Endothelial cell of umbilical vein (primary cell): Measurements from ENCODE around the gene INAVA. TPM values are rescaled to one million over a fixed set of nuclear protein-coding genes. Genes with fewer than 3 reads are reported as not detected.

ENCODE experiments used
- BruUV-seq: library from RNA; stranded (reverse); fragments of 400-500 nt; replicated peaks from 2 replicates; lab custom pipeline; 2021; lab: Mats Ljungman, UMichigan
- CTCF ChIA-PET: fragments of 300-600, 350-600 bp; sonication (Branson Sonifier 250); formaldehyde crosslinking; loops from one replicate; lab custom pipeline; 2021; ENCODE audit warnings: antibody characterized with exemption, inconsistent platforms; lab: Charles Lee
- POLR2A ChIA-PET: fragments of 300-600, 350-600 bp; sonication (Branson Sonifier 250); formaldehyde crosslinking; loops from one replicate; lab custom pipeline; 2021; ENCODE audit warnings: antibody characterized with exemption, inconsistent platforms; lab: Charles Lee
- DNase-seq: peaks from one replicate; pipeline ENCODE4 v3.0.0-alpha.2; 2011; ENCODE audit warnings: low read depth, low spot score
- FAIRE-seq: peaks from 2 replicates; lab custom pipeline; 2011; peaks lifted over from hg19 to GRCh38; lab: Jason Lieb, UNC
- H2AFZ ChIP-seq: 2 replicates; pipeline ENCODE4 v1.6.0; 2012; ENCODE audit warnings: low read depth, low read length, control low read depth, inconsistent platforms
- H3K27ac ChIP-seq: 2 replicates; pipeline ENCODE4 v1.5.1; 2011; ENCODE audit warnings: low read depth, mild to moderate bottlenecking, control low read depth, low read length, moderate library complexity; ENCODE audit not compliant: insufficient read depth
- H3K27me3 ChIP-seq, 2 experiments: 2 replicates each; pipeline versions ENCODE4 v1.6.0 to v1.6.1; 2011; ENCODE audit warnings: low read length in 2 of 2, mixed read lengths in 1 of 2; ENCODE audit not compliant: control insufficient read depth in 2 of 2, insufficient read depth in 2 of 2
- H3K36me3 ChIP-seq, 2 experiments: 2 replicates in 1 of 2; 3 replicates in 1 of 2; pipeline ENCODE4 v1.5.1; 2011; ENCODE audit warnings: low read length in 2 of 2, mild to moderate bottlenecking in 1 of 2, moderate library complexity in 1 of 2; ENCODE audit not compliant: control insufficient read depth in 2 of 2, insufficient read depth in 2 of 2; ENCODE audit errors: extremely low read depth in 1 of 2
- H3K4me1 ChIP-seq: 3 replicates; pipeline ENCODE4 v1.5.1; 2011; ENCODE audit warnings: mild to moderate bottlenecking, low read length; ENCODE audit not compliant: control insufficient read depth, insufficient read depth; ENCODE audit errors: extremely low read depth
- H3K4me2 ChIP-seq: 2 replicates; pipeline ENCODE4 v1.6.1; 2011; ENCODE audit warnings: low read length, control low read depth, mixed read lengths; ENCODE audit not compliant: insufficient read depth
- H3K4me3 ChIP-seq, 3 experiments: fragments of 200-600 bp in 1 of 3; sonication (generic), shearing (Covaris generic) in 1 of 3; replicated peaks in 1 of 3; 2 replicates each; pipeline ENCODE4 v1.5.1; 2011 to 2016; ENCODE audit warnings: control low read depth in 3 of 3, low read length in 3 of 3, mild to moderate bottlenecking in 2 of 3, inconsistent platforms in 1 of 3, low read depth in 1 of 3, moderate library complexity in 1 of 3; ENCODE audit not compliant: insufficient read depth in 1 of 3
- H3K79me2 ChIP-seq: 2 replicates; pipeline ENCODE4 v1.6.0; 2012; ENCODE audit warnings: low read length, inconsistent platforms; ENCODE audit not compliant: control insufficient read depth, insufficient read depth
- H3K9ac ChIP-seq: replicated peaks from 2 replicates; pipeline ENCODE3; 2011; ENCODE audit warnings: low read length, control low read depth; ENCODE audit not compliant: insufficient read depth; ENCODE audit errors: extremely low read depth
- H3K9me1 ChIP-seq: replicated peaks from 3 replicates; pipeline ENCODE4 v1.6.0; 2011; ENCODE audit warnings: mild to moderate bottlenecking, low read length; ENCODE audit not compliant: control insufficient read depth, insufficient read depth; ENCODE audit errors: extremely low read depth
- H3K9me3 ChIP-seq: replicated peaks from 2 replicates; pipeline ENCODE4 v1.5.1; 2012; ENCODE audit warnings: low read length, inconsistent platforms; ENCODE audit not compliant: control insufficient read depth, insufficient read depth
- H4K20me1 ChIP-seq: replicated peaks from 2 replicates; pipeline ENCODE3; 2011; ENCODE audit warnings: mild to moderate bottlenecking, low read length; ENCODE audit not compliant: control insufficient read depth, insufficient read depth; ENCODE audit errors: extremely low read depth
- CTCF ChIP-seq, 2 donors: IDR thresholded peaks; 1 replicate in 1 of 2; 2 replicates in 1 of 2; pipeline ENCODE4 v1.5.1; 2011; ENCODE audit warnings: low read length in 2 of 2, mild to moderate bottlenecking in 2 of 2, moderate library complexity in 2 of 2, control low read depth in 1 of 2, inconsistent platforms in 1 of 2, low read depth in 1 of 2; ENCODE audit not compliant: insufficient read depth in 1 of 2; ENCODE audit errors: extremely low read depth in 1 of 2
- EZH2 ChIP-seq: IDR thresholded peaks from 2 replicates; pipeline ENCODE4 v1.6.1; 2012; ENCODE audit warnings: borderline replicate concordance, low read depth, mild to moderate bottlenecking, moderate library complexity, low read length, inconsistent platforms; ENCODE audit not compliant: severe bottlenecking
- FOS ChIP-seq: IDR thresholded peaks from 2 replicates; pipeline ENCODE4 v1.6.1; 2011; ENCODE audit warnings: mild to moderate bottlenecking, low read length, moderate library complexity, borderline replicate concordance; ENCODE audit not compliant: insufficient read depth
- GATA2 ChIP-seq: IDR thresholded peaks from 2 replicates; pipeline ENCODE4 v1.7.0; 2011; ENCODE audit warnings: low read depth, mild to moderate bottlenecking, moderate library complexity, mixed read lengths, low read length; ENCODE audit not compliant: insufficient read length, insufficient read depth
- JUN ChIP-seq: IDR thresholded peaks from 2 replicates; pipeline ENCODE4 v1.6.1; 2011; ENCODE audit warnings: borderline replicate concordance, low read depth; ENCODE audit not compliant: insufficient read length, insufficient read depth
- MAX ChIP-seq: IDR thresholded peaks from 2 replicates; pipeline ENCODE4 v1.6.1; 2011; ENCODE audit not compliant: insufficient read depth, insufficient read length
- MYC ChIP-seq: IDR thresholded peaks from one replicate; pipeline ENCODE4 v1.6.1; 2011; ENCODE audit warnings: mild to moderate bottlenecking, low read depth, low read length
- POLR2A ChIP-seq: IDR thresholded peaks from 2 replicates; pipeline ENCODE4 v1.6.1; 2012; ENCODE audit warnings: low read depth, mild to moderate bottlenecking, control low read depth, low read length
- POLR2AphosphoS5 ChIP-seq: IDR thresholded peaks from 2 replicates; pipeline ENCODE4 v1.6.1; 2012; ENCODE audit warnings: low read depth, mild to moderate bottlenecking, control low read depth, low read length, moderate library complexity; ENCODE audit not compliant: insufficient read depth
- dilution Hi-C: fragments of 300-500 bp; cut with MboI; formaldehyde crosslinking; loops from one replicate; pipeline ENCODE4 v1.15.0; 2019; ENCODE audit warnings: low sequenced_read_pairs; ENCODE audit not compliant: extremely low pct_ligation_motif_present
- intact Hi-C: fragments of 100-400 bp; cut with micrococcal nuclease; formaldehyde crosslinking; loops from one replicate; pipeline ENCODE4 v1.10.0; 2022
- polyA plus RNA-seq, 4 experiments: library from polyadenylated mRNA; depleted of rRNA in 3 of 4; stranded (reverse) in 3 of 4; unstranded in 1 of 4; fragments of >200 nt; gene quantifications; 2 replicates each; pipeline versions ENCODE4 v1.2.1 to v1.2.3, GENCODE V29; 2011 to 2012; ENCODE audit warnings: missing spikeins in 1 of 4
- total RNA-seq: library from RNA; stranded (reverse); gene quantifications from 2 replicates; pipeline ENCODE4 v1.2.3, GENCODE V29; 2021

The INAVA gene
- total and polyA plus RNA-seq, 2 donors (not counting 3 experiments of a cell fraction or from before 2014, with no cell fraction given), result 0.42 TPM; not detected in 1

- dilution Hi-C loops (no loop called here), intact Hi-C loops (no loop called here)
- no peak for TF ChIP-seq MYC
- no peak for TF ChIP-seq CTCF (IDR thresholded peaks at IDR 0.05; ENCODE audit: extremely low read depth in 1 of 2, insufficient read depth in 1 of 2, low read depth in 1 of 2, low read length in 2 of 2)
- TF ChIP-seq FOS, result no peak
- TF ChIP-seq JUN, result no peak
- no peak for TF ChIP-seq MAX
- no peak for TF ChIP-seq EZH2
- no peak for TF ChIP-seq POLR2A
- TF ChIP-seq POLR2AphosphoS5, result no peak
- no peak for TF ChIP-seq GATA2
These were observed 4.8 kb downstream of the INAVA start for GRCh38 chr1:200899451-200899915.

More at GRCh38 chr1:200899451-200899915, 4.8 kb downstream of the INAVA start:
- H3K4me3 ChIP-seq, result no peak overlapping the region
- ChIA-PET CTCF (no interaction called here), POLR2A (interaction anchor here (0.6 kb wide), 1 partner anchor 136 kb away, joined by 5 read pairs; no protein-coding TSS in a partner anchor)
- H3K79me2 ChIP-seq, result no peaks in the 10 kb centered on the region
- H3K27ac ChIP-seq, result no peak overlapping the region
- peaks cover 0 to 3% of the 10 kb centered on the region in 2 experiments for H3K27me3 ChIP-seq
- no peak overlapping the region for H3K9ac ChIP-seq
- H3K9me3 ChIP-seq, result no peaks in the 10 kb centered on the region
- DNase-seq (no peak), FAIRE-seq (no peak)
- H3K9me1 ChIP-seq, result no peaks in the 10 kb centered on the region
- no peaks in the 10 kb centered on the region for H3K36me3 ChIP-seq
- BruUV-seq, result no TSS peak
- no peaks in the 10 kb centered on the region for H3K4me1 ChIP-seq
- no peak overlapping the region for H3K4me2 ChIP-seq
- no peaks in the 10 kb centered on the region for H4K20me1 ChIP-seq
- no peak overlapping the region for H2AFZ ChIP-seq
